Suprapubic skin (tissue), 4 donors: ENCODE data around the gene RHOF. TPM values are rescaled to one million over a fixed set of nuclear protein-coding genes. Genes with fewer than 3 reads are reported as not detected.

Experiments used
- DNase-seq, 2 donors: peaks; one replicate each; pipeline ENCODE4 v3.0.0-alpha.2; 2019; ENCODE audit warnings: low spot score in 2 of 2
- H3K27ac ChIP-seq: fragments of 200-600 bp; sonication (generic); one replicate; pipeline ENCODE4 v1.5.1; 2019
- H3K27me3 ChIP-seq: fragments of 200-600 bp; sonication (generic); one replicate; pipeline ENCODE4 v1.5.1; 2019
- H3K36me3 ChIP-seq: fragments of 200-600 bp; sonication (generic); one replicate; pipeline ENCODE4 v1.5.1; 2019
- H3K4me1 ChIP-seq: fragments of 200-600 bp; sonication (generic); one replicate; pipeline ENCODE4 v1.5.1; 2019
- H3K4me3 ChIP-seq: fragments of 200-600 bp; sonication (generic); one replicate; pipeline ENCODE4 v1.5.1; 2019; ENCODE audit warnings: mild to moderate bottlenecking
- H3K9me3 ChIP-seq: fragments of 200-600 bp; sonication (generic); one replicate; pipeline ENCODE4 v1.5.1; 2019
- EP300 ChIP-seq: sonication (generic); formaldehyde crosslinking; IDR thresholded peaks from one replicate; pipeline ENCODE4 v1.6.1; 2017; ENCODE audit warnings: antibody characterized with exemption
- POLR2A ChIP-seq, 2 donors: fragments of 450-650 bp; IDR thresholded peaks; one replicate each; pipeline ENCODE4 v1.6.1; 2017; ENCODE audit warnings: antibody characterized with exemption in 2 of 2, mild to moderate bottlenecking in 2 of 2, moderate library complexity in 2 of 2
- POLR2AphosphoS5 ChIP-seq, 3 donors: sonication (generic); formaldehyde crosslinking; IDR thresholded peaks; one replicate each; pipeline ENCODE4 v1.6.1; 2017; ENCODE audit warnings: antibody characterized with exemption in 3 of 3
- WGBS: methylation state at CpG from one replicate; pipeline ENCODE4 v1.1.5; 2018; 5-methylcytosine and 5-hydroxymethylcytosine counted together
- total RNA-seq, 4 donors: library from RNA; depleted of rRNA; stranded (reverse); fragments of >200 nt; gene quantifications; one replicate each; pipeline ENCODE4 v1.1.0, GENCODE V29; 2016
- TF ChIP-seq, protein P1 (sequence below), 2 donors: fragments of 200-600 bp in 1 of 2; fragments of 450-650 bp in 1 of 2; sonication (generic) in 1 of 2; IDR thresholded peaks; one replicate each; pipeline ENCODE4 v1.5.1; 2016 to 2019; ENCODE audit warnings: antibody characterized with exemption in 2 of 2, mild to moderate bottlenecking in 1 of 2, moderate library complexity in 1 of 2

The RHOF gene
- total RNA-seq, 4 donors from 2014 or later: 6.6 to 20.4 (median 17.5) TPM

DNA sequence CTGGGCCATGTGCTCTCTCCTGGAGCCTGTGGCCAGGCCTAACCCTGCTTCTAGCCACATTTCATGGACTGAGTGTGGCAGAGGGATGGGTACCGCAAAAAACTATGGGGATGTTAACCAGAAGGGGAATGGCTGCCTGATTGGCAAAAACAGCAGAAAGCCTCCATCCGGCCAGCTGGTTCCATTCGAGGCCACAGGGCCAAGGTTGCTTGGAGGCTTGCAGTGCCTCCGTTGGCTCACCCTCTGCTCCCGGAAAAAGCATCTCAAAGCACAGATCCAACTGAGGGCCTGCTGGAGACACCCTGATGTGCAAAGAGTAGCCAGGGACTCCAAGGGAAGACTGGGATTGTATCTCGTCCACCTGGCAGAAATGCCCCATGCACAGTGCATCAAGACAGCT, 64.5 kb downstream of the RHOF start:
- no peak for DNase-seq
- Histone ChIP-seq H3K36me3 (no peaks in the 10 kb centered on the region), H3K9me3 (no peaks in the 10 kb centered on the region), H3K4me3 (no peak overlapping the region), H3K4me1 (no peaks in the 10 kb centered on the region), H3K27ac (no peak overlapping the region), H3K27me3 (no peaks in the 10 kb centered on the region)
- TF ChIP-seq, protein P1, sequence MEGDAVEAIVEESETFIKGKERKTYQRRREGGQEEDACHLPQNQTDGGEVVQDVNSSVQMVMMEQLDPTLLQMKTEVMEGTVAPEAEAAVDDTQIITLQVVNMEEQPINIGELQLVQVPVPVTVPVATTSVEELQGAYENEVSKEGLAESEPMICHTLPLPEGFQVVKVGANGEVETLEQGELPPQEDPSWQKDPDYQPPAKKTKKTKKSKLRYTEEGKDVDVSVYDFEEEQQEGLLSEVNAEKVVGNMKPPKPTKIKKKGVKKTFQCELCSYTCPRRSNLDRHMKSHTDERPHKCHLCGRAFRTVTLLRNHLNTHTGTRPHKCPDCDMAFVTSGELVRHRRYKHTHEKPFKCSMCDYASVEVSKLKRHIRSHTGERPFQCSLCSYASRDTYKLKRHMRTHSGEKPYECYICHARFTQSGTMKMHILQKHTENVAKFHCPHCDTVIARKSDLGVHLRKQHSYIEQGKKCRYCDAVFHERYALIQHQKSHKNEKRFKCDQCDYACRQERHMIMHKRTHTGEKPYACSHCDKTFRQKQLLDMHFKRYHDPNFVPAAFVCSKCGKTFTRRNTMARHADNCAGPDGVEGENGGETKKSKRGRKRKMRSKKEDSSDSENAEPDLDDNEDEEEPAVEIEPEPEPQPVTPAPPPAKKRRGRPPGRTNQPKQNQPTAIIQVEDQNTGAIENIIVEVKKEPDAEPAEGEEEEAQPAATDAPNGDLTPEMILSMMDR (IDR thresholded peaks at IDR 0.05): no peak
- TF ChIP-seq POLR2AphosphoS5 (IDR thresholded peaks at IDR 0.05) (no peak), POLR2A (IDR thresholded peaks at IDR 0.05) (no peak), EP300 (no peak)
- 83% methylated on average over 5 of the region's 6 CpGs for WGBS

Other genes starting within 250 kb of the RHOF start
- 10 to 100 TPM; 47.8 to 53.7 (median 50.4) TPM for gene KDM2B, start 212.7 kb downstream of the RHOF start, total RNA-seq
- 10 to 100 TPM; 56.5 to 81.4 (median 71.4) TPM for gene ORAI1, start 167.2 kb downstream of the RHOF start, total RNA-seq
- 1 to 10 TPM; 1.5 to 4.5 (median 2.6) TPM for gene MORN3, start 124.0 kb downstream of the RHOF start, total RNA-seq
- 10 to 100 TPM in 1 of 4 donors, 1 to 10 TPM in 3; 7.1 to 13.8 (median 8.8) TPM for gene TMEM120B, start 80.9 kb downstream of the RHOF start, total RNA-seq
- 10 to 100 TPM; 13.1 to 23.1 (median 19.5) TPM for gene SETD1B, start 10.3 kb upstream of the RHOF start, total RNA-seq
- gene HPD, start 65.2 kb upstream of the RHOF start, total RNA-seq: 1 to 10 TPM in 1 of 4 donors, not detected in 3; 1.4 TPM
- 100 to 1,000 TPM in 1 of 4 donors, 10 to 100 TPM in 3; 44.7 to 102 (median 68.4) TPM for gene PSMD9, start 95.1 kb upstream of the RHOF start, total RNA-seq
- gene CFAP251, start 124.9 kb upstream of the RHOF start, total RNA-seq: 1 to 10 TPM; 2.3 to 4.4 (median 2.6) TPM
- gene BCL7A, start 228.2 kb upstream of the RHOF start, total RNA-seq: 10 to 100 TPM; 15.9 to 30.9 (median 22.7) TPM